Medulla oblongata (tissue), 1 donor: ENCODE results near the gene IRF2BP2.
"Not testable (repeated sequence)": the region's sequence is repeated elsewhere in the genome, so short reads cannot be mapped to it uniquely, and the experiment has no call there.

ENCODE experiments used
- DNase-seq: peaks from one replicate; pipeline ENCODE4 v3.0.0-alpha.2; 2015; ENCODE audit errors: extremely low spot score

The IRF2BP2 gene

DNA sequence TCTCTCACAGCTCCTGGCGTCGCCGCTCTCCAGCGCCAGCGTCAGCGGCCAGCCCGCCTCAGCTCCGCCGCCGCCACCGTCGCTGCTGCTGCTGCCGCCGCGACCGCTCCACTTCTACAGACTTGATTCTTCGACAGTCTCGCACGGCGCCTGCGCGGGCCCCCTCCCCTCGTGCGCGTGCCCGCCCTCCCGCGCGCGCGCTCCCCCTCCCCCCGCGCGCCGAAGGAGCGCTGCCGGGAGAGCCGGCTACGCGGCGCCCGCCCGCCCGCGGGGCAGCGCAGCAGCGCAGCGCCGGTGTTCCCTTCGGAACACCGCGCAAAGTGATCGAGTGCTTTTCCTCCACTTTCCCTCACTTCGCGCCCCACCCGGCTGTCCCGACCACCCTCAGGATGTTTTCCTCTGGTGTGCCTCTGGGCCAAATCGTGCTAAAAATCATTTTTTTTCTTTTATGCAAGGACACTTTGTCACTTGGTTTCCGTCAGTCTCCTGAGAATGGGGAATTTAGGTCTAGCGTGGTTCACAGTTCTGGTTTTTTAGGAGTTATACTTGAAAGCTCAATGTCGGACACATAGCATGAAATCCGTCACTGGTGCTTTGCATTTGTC is at the start of gene IRF2BP2:
Gene IRF2BP2, minus strand, starts transcription at position 118 of the 605 bp plus-strand sequence. CDS start 684 bp downstream, outside the sequence.
- peak; percentile 79 for DNase-seq

DNA sequence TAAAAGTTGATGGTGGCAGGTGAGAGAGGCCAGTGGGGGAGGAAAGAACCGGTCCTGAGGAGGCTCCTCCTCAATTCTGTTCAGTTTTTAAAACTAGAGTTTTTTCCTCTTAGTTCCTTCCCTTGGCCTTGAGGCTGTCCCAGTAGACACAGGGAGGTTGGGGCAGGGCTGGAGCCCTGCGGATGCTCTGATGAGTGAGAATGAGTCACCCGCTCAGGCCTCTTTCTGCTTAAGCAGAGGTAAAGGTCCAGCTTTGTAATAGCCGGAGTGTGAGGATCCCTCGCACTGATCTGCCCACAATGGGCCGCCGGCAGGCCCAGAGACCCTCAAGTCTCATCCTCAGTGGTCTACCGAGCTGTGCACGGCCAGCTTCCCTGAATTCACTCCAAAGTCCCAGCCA is 49.6 kb upstream of the IRF2BP2 start:
- DNase-seq, result no peak

DNA sequence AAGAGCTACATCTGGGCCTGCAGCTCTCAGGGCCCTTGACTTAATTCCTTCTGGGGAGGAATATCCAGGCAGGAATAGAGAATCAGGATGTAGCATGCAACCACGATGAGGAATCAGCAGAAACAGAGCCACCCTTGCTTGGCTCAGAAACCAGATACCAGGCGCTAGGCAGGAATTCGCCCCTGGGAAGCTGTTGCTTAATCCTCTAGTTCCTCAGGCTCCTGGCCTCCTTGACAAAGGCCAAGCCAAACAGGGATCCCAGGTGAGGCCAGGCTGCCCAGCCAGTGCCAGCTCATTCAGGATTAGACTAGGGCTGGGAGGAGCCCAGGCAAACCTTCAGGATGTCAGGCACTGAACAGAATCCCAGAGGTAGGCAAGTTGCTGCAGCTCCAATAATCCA is 48.2 kb upstream of the IRF2BP2 start:
- no peak for DNase-seq

DNA sequence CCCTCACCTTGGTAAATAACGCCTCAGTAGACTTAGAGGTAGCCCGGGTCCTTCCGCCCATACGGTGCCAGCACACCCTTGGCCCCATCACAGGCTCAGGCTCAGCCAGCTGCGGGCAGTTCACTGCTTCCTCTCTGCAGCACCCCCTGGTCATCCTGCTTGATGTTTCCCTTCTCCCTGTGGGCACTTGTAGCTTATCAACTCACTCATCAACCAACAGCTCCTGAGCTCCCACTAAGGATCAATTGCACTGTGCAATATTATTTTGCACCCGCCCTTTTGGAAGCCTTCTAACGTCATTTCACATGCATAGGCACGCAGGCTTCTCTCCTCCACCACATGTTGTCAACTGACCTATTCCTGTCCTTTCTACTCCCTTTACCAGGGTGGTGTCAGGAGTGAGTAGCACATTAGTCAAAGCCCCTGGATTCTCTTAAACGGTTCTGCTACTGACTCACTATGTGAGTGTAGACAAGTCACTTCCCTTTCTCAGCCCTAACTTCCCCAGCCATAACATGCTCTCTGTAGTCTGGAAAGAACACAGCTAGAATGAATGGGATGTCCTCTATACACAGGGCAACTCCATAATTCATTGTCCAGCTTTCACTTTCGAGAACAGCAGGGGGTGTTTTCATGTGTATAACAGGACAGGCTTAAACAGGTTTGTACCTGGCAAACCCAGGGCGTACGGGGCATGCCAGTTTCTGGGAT is 47.1 kb upstream of the IRF2BP2 start:
- peak; percentile 59 for DNase-seq

DNA sequence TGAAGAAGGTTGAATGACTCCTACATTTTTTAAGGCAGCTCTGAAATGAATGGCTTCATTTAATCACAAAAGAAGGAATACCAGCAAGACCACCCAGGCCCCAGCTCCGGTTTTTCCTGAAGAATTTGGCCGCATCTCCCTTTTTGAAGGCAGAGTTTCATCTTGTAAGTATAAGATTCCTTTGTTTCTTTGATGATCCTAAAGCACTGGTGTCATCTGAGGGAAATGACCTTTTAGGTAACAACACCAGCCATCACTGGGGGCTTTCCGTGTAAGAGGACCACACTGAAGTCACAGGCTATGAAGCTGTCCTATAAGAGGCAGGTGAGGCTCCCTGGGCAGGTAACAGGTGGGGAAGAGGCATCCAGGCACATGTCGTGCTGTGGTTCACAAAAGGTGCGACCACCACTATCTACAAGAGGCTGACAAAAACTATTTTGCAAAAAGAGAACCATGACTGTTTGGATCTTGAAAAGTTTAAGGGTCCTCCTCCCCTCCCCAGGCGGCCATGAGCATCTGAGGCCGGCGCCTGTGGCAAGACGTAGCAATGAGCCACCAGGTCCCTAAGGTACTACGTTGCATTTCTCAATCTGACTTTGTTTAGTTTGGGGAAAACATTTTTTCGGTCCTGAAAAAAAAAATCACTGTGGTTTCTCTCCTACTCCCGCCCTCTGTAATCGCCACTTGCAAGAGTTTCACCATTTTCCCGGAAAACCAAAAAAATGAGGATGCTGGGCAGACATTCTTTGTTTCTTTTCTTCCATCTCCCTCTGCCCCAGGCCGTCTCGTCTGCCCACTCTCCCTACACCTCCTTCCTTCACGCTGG is 46.3 kb upstream of the IRF2BP2 start:
- no peak for DNase-seq

DNA sequence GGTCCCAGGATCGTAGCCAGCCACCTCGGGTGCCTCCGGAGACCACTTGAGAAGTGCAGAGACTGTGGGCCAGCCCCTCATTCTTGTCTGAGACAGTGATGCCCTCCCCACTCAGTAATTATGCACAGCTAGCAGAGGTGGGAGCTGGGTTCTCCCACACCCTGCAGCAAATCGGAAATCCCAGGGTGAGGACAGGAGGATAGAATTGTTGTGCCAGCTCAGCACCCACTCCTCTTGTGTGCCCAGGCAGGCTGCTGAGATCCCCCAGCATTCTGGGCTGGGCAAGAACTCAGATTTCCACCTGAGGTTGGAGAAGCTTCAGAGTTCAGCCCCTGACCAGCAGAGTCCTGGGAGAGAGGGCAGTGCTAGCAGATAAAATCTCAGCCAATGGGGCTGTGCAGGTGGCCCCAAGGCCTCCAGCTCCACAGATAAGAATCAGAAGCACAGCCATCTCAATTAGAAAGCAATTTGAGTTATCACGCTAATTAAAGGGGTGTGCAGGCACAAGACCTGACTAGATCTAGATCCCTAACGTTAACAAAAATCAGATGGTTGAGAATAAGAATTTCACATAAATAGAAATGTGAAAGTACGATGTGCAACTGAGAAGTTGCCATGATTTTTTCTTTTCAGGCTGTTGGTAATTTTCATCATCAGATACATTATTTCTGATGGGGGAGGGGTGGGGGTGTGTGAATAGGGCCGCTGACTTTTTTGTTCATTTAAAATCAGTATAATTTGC is 45.5 kb upstream of the IRF2BP2 start:
- no peak for DNase-seq

DNA sequence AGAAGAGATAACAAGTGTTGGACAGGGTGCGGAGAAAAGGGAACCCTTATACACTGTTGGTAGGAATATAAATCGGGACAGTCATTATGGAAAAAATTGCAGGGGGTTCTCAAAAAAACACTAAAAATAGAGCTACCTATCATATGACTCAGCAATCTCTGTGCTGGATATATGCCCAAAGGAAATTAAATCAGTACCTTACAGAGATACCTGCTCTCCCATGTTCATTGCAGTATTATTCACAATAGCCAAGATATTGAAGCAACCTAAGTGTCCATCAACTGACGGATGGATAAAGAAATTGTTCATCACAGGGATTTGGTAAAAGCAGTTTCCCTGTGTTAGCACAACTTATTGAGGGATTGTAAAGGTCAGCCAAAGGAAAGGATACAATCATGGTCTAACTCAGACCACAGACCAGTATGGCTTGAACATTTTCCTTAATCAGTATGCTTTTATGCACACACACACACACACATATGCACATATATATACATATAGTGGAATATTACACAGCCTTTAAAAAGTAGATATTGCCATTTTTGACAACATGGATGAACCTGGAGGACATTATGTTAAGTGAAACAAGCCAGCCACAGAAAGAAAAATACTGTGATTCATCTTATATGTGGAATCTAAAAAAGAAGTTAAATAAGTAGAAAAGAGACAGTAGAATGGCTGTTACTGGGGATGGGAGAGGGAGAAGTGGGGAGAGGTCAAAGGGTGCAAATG is 44.2 kb upstream of the IRF2BP2 start:
- no peak for DNase-seq

DNA sequence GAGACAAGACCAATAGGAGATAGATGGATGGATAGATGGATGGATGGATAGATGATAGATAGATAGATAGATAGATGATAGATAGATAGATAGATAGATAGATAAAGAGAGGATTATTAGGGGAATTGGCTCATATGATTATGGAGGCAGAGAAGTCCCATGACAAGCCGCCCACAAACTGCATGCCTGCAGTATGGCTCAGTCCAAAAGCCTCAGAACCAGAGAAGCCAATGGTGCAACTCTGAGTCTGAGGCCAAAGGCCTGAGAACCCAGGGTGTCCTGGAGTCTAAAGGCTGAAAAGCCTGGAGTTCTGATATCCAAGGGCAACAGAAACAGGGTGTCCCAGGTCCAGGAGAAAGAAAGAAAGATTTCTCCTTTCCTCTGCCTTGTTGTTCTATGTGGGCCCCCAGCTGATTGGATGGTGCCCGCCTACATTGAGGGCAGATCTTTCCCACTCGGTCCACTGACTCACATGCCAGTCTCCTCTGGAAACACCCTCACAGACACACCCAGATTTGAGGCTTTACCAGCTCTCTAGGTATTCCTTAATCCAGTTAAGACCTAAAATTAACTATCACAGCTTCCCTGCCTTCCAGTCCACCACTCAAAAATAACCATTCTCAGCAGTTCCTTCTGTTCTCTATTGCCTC is 39.6 kb upstream of the IRF2BP2 start:
- no peak for DNase-seq

DNA sequence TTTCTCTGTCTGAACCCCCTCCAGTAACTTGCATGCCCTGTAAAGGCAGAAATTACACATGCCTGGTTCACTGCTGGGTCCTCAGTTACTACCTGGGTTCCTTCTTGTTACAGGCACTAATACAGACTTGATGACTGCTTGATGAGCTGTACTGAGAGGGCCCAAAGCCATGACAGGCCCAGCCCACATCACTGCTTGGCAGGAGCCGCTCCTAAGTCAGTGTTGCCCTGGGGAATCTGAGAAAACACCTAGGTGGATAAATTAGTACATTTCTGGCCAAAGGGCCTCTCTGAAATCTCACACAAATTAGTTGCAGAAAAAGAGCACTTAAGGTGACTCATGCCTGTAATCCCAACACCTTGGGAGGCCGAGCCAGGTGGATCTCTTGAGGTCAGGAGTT is 37.8 kb upstream of the IRF2BP2 start:
- no peak for DNase-seq

DNA sequence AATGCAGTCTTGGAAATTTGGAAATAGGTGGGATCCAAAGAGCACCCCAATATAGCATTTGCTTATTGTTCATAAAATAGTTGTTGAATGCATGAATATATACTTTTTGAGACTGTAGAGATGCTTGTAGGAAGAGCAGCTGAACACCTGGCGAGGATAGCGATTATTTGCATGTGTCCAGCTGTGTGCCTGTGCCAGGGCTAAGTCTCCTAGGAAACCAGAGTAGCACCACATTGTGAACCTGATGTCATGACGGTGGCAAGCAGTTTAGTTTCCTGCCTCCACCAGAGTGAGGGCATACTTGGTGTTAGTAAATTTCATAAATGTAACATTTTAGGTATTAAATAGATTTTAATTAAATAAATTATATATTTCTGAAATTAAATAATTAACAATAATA is 37.3 kb upstream of the IRF2BP2 start:
- DNase-seq, result no peak

DNA sequence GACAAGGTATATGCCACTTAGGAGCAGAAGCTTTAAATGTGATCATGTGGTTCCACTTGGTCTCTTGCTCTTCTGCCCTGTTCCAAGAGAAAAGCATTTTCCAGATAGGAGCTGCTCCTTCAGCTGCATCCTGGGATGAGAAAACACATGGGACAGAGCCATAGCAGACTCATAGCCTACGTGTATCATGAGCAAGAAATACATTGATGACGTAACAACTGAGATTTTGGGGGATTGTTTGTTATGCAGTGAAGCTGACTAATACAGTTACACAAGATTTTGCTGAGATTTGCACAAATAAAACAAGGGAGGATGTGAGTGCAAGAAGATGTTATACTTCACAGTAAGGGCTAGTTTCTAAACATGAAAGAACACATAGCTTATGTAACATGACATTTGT is 36.0 kb upstream of the IRF2BP2 start:
- DNase-seq, result no peak

DNA sequence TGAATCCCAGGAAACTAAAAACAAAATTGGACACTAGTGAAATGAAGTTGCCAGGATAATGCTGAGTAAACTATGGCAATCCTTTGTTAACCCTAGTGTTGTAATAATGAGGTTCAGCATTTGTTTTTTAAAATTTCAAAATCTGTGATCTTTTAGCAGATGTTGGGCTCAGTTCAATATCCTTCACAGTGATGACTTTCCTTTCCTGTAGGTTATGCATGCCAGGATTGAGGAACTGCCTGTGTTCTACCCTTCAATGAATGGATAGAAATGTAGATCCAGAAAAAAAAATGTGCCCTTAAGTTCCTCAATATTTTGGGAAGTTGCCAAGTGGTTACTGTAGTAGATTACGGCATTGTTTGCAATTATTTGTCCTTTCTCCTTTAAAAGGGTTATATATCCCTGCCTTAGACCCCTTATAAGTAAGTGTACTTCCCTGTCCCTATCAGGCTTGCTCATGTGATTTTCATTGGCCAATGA is 35.5 kb upstream of the IRF2BP2 start:
- DNase-seq, result no peak

DNA sequence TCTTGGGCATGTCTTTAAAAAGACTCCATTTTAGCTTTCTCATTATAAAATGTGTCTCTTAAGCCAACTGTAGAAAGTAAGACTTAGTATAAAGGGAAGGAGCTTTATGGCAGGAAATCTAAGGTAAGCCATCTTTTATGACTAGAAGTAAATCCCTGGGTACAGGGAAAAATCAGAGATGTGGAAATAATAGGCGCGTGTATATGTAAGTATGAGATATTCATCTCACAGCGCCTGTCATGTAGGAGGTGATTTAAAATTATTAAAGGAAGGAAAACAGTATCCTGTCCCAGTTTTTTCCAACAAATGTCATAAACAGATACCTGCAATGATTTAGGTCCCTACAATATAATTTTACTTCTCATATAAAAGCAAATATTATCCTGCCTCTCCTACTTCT is 35.0 kb upstream of the IRF2BP2 start:
- DNase-seq, result no peak

DNA sequence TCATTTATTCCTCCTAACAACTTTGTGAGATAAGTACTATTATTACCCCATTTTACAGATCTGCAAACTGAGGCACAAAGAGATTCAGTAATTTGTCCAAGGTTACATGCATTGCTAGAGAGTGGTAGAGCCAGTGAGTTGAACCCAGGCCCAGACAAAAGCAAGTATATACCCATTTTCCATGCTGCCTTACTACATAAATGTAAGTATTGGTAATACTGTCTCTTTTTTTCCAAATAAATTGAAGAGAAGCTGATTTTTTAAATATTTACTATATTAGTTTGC is 33.8 kb upstream of the IRF2BP2 start:
- DNase-seq, result no peak

DNA sequence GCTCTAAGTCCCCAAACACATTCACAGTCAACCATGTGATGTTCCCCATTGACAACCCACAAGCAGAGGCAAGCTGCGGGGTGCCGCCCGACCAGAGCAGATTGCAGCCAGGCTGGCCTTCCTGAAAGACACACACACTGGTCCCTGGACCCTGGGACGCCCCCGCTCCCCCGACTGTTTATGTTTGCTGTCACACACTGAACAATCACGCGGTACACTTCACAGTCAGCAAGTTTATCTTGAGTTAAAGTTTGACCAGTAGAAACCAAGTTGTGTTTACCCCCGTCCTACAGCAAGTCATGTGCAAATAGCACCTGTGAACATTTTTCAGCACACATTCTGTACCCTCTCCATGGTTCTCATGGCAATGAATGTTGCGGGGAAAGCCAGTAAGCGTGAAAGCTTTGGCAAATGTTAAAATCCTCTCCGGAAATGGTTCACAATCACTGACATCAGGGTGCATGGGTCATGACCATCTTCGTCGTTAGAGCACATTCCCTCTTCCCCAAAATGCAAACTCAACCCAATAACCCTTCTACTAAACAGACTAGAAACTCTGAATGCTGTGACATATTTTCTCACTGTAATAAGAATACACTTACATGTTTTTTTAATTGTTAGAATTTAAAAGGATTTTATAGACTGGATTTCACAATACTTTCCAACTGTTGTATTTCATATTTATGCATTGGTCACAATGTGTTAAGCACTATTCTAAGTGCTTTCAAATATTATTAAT is 33.3 kb upstream of the IRF2BP2 start:
- no peak for DNase-seq

DNA sequence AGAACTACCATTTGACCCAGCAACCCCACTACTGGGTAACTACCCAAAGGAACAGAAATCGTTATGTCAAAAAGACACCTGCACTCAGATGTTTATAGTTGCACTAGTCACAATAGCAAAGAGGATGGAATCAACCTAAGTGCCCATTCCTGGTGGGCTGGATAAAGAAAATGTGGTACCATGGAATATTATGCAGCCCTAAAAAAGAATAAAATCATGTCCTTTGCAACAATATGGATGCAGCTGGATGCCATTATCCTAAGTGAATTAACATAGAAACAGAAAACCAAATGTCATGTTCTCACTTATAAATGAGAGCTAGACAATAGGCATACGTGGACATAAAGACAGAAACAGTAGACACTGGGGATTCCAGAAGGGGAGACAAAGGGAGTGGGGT is 32.5 kb upstream of the IRF2BP2 start:
- no peak for DNase-seq

DNA sequence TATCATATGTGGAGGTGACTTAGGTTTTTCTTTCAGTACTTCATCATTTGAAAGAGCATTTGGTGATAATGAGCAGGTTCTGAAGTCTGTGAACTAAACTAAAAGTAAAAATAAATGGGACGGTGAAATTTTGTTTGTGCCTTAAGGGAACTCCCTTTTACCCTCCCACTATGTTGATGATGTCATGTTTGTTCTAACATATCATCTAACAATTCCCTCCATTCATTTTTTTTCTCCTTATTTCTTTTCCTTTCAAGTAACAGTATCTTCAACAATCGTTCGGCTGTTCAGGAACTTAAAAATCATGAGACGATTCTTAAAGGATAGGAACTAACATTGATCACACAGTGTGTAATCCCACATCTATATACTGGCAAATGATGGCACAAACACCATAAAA is 30.0 kb upstream of the IRF2BP2 start:
- no peak for DNase-seq

DNA sequence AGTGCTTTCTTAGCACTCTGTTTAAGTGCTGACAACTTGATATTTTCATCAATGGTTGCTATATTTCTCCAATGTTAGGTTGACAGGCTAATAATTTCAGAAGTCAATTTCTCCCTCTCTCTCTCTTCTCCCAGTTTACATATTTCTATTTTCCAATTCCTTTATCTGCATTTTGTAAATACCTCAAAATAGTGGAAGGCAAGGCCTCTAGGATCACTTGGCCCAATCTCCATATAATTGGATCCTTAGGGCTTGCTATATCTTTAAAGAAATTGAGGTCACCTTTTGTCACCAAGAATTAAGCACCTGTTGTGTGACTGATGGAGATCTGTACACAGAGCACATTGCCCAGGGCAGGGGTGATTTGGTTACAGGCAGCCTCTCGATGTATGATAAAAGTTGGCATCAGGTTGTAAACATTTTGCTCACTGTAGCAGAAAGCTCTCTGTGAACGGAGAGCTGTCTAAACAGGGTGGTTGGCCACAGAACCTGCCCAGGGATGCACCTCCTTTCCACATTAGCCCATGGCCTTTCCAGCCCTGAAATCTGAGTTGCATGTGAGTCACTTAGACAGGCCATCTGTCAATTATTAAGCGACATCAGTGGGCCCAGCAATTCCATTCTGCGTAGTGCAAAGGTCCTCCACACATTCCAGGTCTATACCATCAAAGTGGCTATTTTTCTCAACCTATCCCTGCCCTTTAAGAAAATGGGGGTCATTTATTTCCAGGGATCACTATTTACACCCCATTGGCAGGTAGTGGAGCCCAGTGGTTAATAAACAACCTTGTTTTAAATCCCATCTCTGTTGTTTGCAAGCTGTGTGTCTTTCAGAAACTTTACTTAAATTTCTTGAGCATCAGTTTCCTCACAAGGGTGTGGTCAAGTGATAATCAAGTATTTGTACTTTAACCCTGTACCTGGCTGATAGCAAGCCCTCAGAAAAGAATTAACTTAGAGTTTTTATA is 29.1 kb upstream of the IRF2BP2 start:
- no peak for DNase-seq

DNA sequence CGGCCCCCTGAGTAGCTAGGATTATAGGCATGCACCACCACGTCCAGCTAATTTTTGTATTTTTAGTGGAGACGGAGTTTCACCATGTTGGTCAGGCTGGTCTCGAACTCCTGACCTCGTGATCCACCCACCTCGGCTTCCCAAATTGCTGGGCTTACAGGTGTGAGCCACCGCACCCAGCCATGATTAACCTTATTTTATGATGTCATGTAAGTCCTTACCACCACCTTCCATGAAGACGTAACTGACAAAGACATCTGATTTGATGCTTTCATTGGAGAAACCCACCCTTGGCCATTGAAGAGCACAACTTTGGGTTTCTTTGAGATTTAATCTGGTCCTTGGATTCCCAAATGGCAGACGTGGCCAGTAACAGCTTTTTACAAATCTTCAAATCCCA is 24.9 kb upstream of the IRF2BP2 start:
- DNase-seq, result not testable (repeated sequence)
